ENCODE measurements around the gene NR6A1.

NR6A1 gene

GRCh38 chr9:124762633-124763032 lies 8.5 kb downstream of the NR6A1 start:
- Histone ChIP-seq H3K79me2 (ENCODE audit: control insufficient read depth, insufficient read depth, low read length) (peaks cover 20% of the 10 kb centered on the region), H3K36me3 (ENCODE audit: control insufficient read depth, insufficient read depth, low read length) (no peaks in the 10 kb centered on the region), H2BK15ac (replicated peaks; ENCODE audit: low read depth) (peak overlapping the region; percentile 85), H3K27ac (ENCODE audit: low read depth, low read length) (no peak overlapping the region), H2BK120ac (ENCODE audit: low read depth, low read length) (no peak overlapping the region), H3K4ac (ENCODE audit: low read depth, low read length) (no peak overlapping the region), H2AK5ac (ENCODE audit: low read length) (no peak overlapping the region), H2BK5ac (ENCODE audit: low read length) (no peak overlapping the region), H3K79me1 (ENCODE audit: low read length) (peaks cover 2% of the 10 kb centered on the region), H3K4me1 (ENCODE audit: control insufficient read depth, low read depth, low read length) (peaks cover 12% of the 10 kb centered on the region), H3K23ac (ENCODE audit: low read length) (no peak overlapping the region), H3K27me3 (ENCODE audit: insufficient read depth, low read length, poor library complexity) (no peaks in the 10 kb centered on the region), H3K9ac (ENCODE audit: low read length) (no peak overlapping the region), H3K18ac (ENCODE audit: low read length) (no peak overlapping the region), H3K56ac (ENCODE audit: low read length) (no peak overlapping the region), H3K4me2 (ENCODE audit: low read length) (no peak overlapping the region), H4K8ac (ENCODE audit: low read depth, low read length) (no peak overlapping the region), H3K4me3 (ENCODE audit: low read length) (no peak overlapping the region), H4K5ac (ENCODE audit: low read length) (no peak overlapping the region)
- DNase-seq = no peak
- 100% methylated on average over 1 of the region's 3 CpGs for WGBS (ENCODE audit: extremely low coverage, insufficient coverage, low lambda C conversion rate)

GRCh38 chr9:124761710-124762109 lies 9.4 kb downstream of the NR6A1 start:
- Histone ChIP-seq H3K79me2 (ENCODE audit: control insufficient read depth, insufficient read depth, low read length) (peaks cover 16% of the 10 kb centered on the region), H3K23ac (ENCODE audit: low read length) (no peak overlapping the region), H3K56ac (ENCODE audit: low read length) (no peak overlapping the region), H4K5ac (ENCODE audit: low read length) (no peak overlapping the region), H2BK120ac (ENCODE audit: low read depth, low read length) (no peak overlapping the region), H3K18ac (ENCODE audit: low read length) (no peak overlapping the region), H3K9ac (ENCODE audit: low read length) (no peak overlapping the region), H3K4ac (ENCODE audit: low read depth, low read length) (no peak overlapping the region), H4K8ac (ENCODE audit: low read depth, low read length) (no peak overlapping the region), H2AK5ac (ENCODE audit: low read length) (no peak overlapping the region), H3K27ac (ENCODE audit: low read depth, low read length) (no peak overlapping the region), H3K4me3 (ENCODE audit: low read length) (no peak overlapping the region), H3K27me3 (ENCODE audit: insufficient read depth, low read length, poor library complexity) (no peaks in the 10 kb centered on the region), H3K4me2 (ENCODE audit: low read length) (no peak overlapping the region), H2BK5ac (ENCODE audit: low read length) (no peak overlapping the region), H3K36me3 (ENCODE audit: control insufficient read depth, insufficient read depth, low read length) (no peaks in the 10 kb centered on the region), H3K4me1 (ENCODE audit: control insufficient read depth, low read depth, low read length) (peaks cover 10% of the 10 kb centered on the region), H3K79me1 (ENCODE audit: low read length) (no peaks in the 10 kb centered on the region), H2BK15ac (replicated peaks; ENCODE audit: low read depth) (peak overlapping the region; percentile 74)
- no CpG with 5 or more reads among the region's 3 CpGs for WGBS (ENCODE audit: extremely low coverage, insufficient coverage, low lambda C conversion rate)
- no peak for DNase-seq

- Histone ChIP-seq H2BK15ac (replicated peaks; ENCODE audit: low read depth) (peak overlapping the region; percentile 74), H3K4me2 (ENCODE audit: low read length) (no peak overlapping the region), H4K8ac (ENCODE audit: low read depth, low read length) (no peak overlapping the region), H3K4me3 (ENCODE audit: low read length) (no peak overlapping the region), H3K9ac (ENCODE audit: low read length) (peak overlapping the region; percentile 42), H3K23ac (ENCODE audit: low read length) (no peak overlapping the region), H2AK5ac (ENCODE audit: low read length) (no peak overlapping the region), H3K27ac (ENCODE audit: low read depth, low read length) (peak overlapping the region; percentile 61), H3K79me1 (ENCODE audit: low read length) (no peaks in the 10 kb centered on the region), H3K4me1 (ENCODE audit: control insufficient read depth, low read depth, low read length) (peaks cover 10% of the 10 kb centered on the region), H3K4ac (ENCODE audit: low read depth, low read length) (no peak overlapping the region), H2BK5ac (ENCODE audit: low read length) (peak overlapping the region; percentile 20), H3K36me3 (ENCODE audit: control insufficient read depth, insufficient read depth, low read length) (no peaks in the 10 kb centered on the region), H3K56ac (ENCODE audit: low read length) (peak overlapping the region; percentile 51), H3K18ac (ENCODE audit: low read length) (peak overlapping the region; percentile 39), H4K5ac (ENCODE audit: low read length) (no peak overlapping the region), H3K79me2 (ENCODE audit: control insufficient read depth, insufficient read depth, low read length) (peaks cover 17% of the 10 kb centered on the region), H2BK120ac (ENCODE audit: low read depth, low read length) (no peak overlapping the region), H3K27me3 (ENCODE audit: insufficient read depth, low read length, poor library complexity) (no peaks in the 10 kb centered on the region)
- WGBS (ENCODE audit: extremely low coverage, insufficient coverage, low lambda C conversion rate) = no CpG with 5 or more reads among the region's 2 CpGs
- DNase-seq = peak; percentile 59
These were observed 9.9 kb downstream of the NR6A1 start for GRCh38 chr9:124761196-124761595.

- H3K27me3 ChIP-seq (ENCODE audit: insufficient read depth, low read length, poor library complexity) = no peaks in the 10 kb centered on the region
- H2BK15ac ChIP-seq (replicated peaks; ENCODE audit: low read depth) = no peak overlapping the region
- peaks cover 12% of the 10 kb centered on the region for H3K4me1 ChIP-seq (ENCODE audit: control insufficient read depth, low read depth, low read length)
These were observed 10.4 kb downstream of the NR6A1 start for GRCh38 chr9:124760719-124761118.

GRCh38 chr9:124759327-124759726 lies 11.8 kb downstream of the NR6A1 start:
- WGBS (ENCODE audit: extremely low coverage, insufficient coverage, low lambda C conversion rate) = no CpG with 5 or more reads among the region's 2 CpGs
- peak overlapping the region; percentile 88 for H3K18ac ChIP-seq (ENCODE audit: low read length)
- peak overlapping the region; percentile 10 for H3K9ac ChIP-seq (ENCODE audit: low read length)
- peak overlapping the region; percentile 74 for H3K27ac ChIP-seq (ENCODE audit: low read depth, low read length)
- H3K23ac ChIP-seq (ENCODE audit: low read length) = no peak overlapping the region
- H3K27me3 ChIP-seq (ENCODE audit: insufficient read depth, low read length, poor library complexity) = no peaks in the 10 kb centered on the region
- peaks cover 15% of the 10 kb centered on the region for H3K4me1 ChIP-seq (ENCODE audit: control insufficient read depth, low read depth, low read length)
- H3K36me3 ChIP-seq (ENCODE audit: control insufficient read depth, insufficient read depth, low read length) = no peaks in the 10 kb centered on the region
- DNase-seq = peak; percentile 64
- no peak overlapping the region for H3K4me3 ChIP-seq (ENCODE audit: low read length)
- H3K56ac ChIP-seq (ENCODE audit: low read length) = peak overlapping the region; percentile 57
- peak overlapping the region; percentile 89 for H2BK15ac ChIP-seq (replicated peaks; ENCODE audit: low read depth)
- H4K5ac ChIP-seq (ENCODE audit: low read length) = no peak overlapping the region
- H2BK120ac ChIP-seq (ENCODE audit: low read depth, low read length) = no peak overlapping the region
- H2AK5ac ChIP-seq (ENCODE audit: low read length) = no peak overlapping the region
- H3K4ac ChIP-seq (ENCODE audit: low read depth, low read length) = no peak overlapping the region
- no peak overlapping the region for H3K4me2 ChIP-seq (ENCODE audit: low read length)
- H4K8ac ChIP-seq (ENCODE audit: low read depth, low read length) = no peak overlapping the region
- H2BK5ac ChIP-seq (ENCODE audit: low read length) = no peak overlapping the region
- H3K79me2 ChIP-seq (ENCODE audit: control insufficient read depth, insufficient read depth, low read length) = peaks cover 15% of the 10 kb centered on the region
- no peaks in the 10 kb centered on the region for H3K79me1 ChIP-seq (ENCODE audit: low read length)

More at GRCh38 chr9:124760719-124761118, 10.4 kb downstream of the NR6A1 start:
- no peaks in the 10 kb centered on the region for H3K79me1 ChIP-seq (ENCODE audit: low read length)
- no peak overlapping the region for H2BK5ac ChIP-seq (ENCODE audit: low read length)
- no peak overlapping the region for H3K9ac ChIP-seq (ENCODE audit: low read length)
- H3K56ac ChIP-seq (ENCODE audit: low read length) = no peak overlapping the region
- no peak overlapping the region for H2BK120ac ChIP-seq (ENCODE audit: low read depth, low read length)
- H4K5ac ChIP-seq (ENCODE audit: low read length) = no peak overlapping the region
- H3K4me3 ChIP-seq (ENCODE audit: low read length) = no peak overlapping the region
- no peak overlapping the region for H3K23ac ChIP-seq (ENCODE audit: low read length)
- no peaks in the 10 kb centered on the region for H3K36me3 ChIP-seq (ENCODE audit: control insufficient read depth, insufficient read depth, low read length)
- WGBS (ENCODE audit: extremely low coverage, insufficient coverage, low lambda C conversion rate) = no CpG with 5 or more reads among the region's 2 CpGs
- H3K18ac ChIP-seq (ENCODE audit: low read length) = no peak overlapping the region
- H3K79me2 ChIP-seq (ENCODE audit: control insufficient read depth, insufficient read depth, low read length) = peaks cover 17% of the 10 kb centered on the region
- H3K4ac ChIP-seq (ENCODE audit: low read depth, low read length) = no peak overlapping the region
- DNase-seq = peak; percentile 85
- no peak overlapping the region for H2AK5ac ChIP-seq (ENCODE audit: low read length)
- peak overlapping the region; percentile 52 for H3K27ac ChIP-seq (ENCODE audit: low read depth, low read length)
- H3K4me2 ChIP-seq (ENCODE audit: low read length) = no peak overlapping the region
- H4K8ac ChIP-seq (ENCODE audit: low read depth, low read length) = no peak overlapping the region

GRCh38 chr9:124758691-124759090 lies 12.4 kb downstream of the NR6A1 start:
- Histone ChIP-seq H3K4me3 (ENCODE audit: low read length) (no peak overlapping the region), H3K4me1 (ENCODE audit: control insufficient read depth, low read depth, low read length) (peaks cover 19% of the 10 kb centered on the region), H3K36me3 (ENCODE audit: control insufficient read depth, insufficient read depth, low read length) (no peaks in the 10 kb centered on the region), H3K18ac (ENCODE audit: low read length) (peak overlapping the region; percentile 94), H2BK120ac (ENCODE audit: low read depth, low read length) (peak overlapping the region; percentile 23), H2AK5ac (ENCODE audit: low read length) (peak overlapping the region; percentile 18), H3K4ac (ENCODE audit: low read depth, low read length) (no peak overlapping the region), H2BK15ac (replicated peaks; ENCODE audit: low read depth) (peak overlapping the region; percentile 78), H3K27me3 (ENCODE audit: insufficient read depth, low read length, poor library complexity) (no peaks in the 10 kb centered on the region), H3K4me2 (ENCODE audit: low read length) (no peak overlapping the region), H3K79me2 (ENCODE audit: control insufficient read depth, insufficient read depth, low read length) (peaks cover 13% of the 10 kb centered on the region), H4K8ac (ENCODE audit: low read depth, low read length) (no peak overlapping the region), H4K5ac (ENCODE audit: low read length) (no peak overlapping the region), H3K56ac (ENCODE audit: low read length) (peak overlapping the region; percentile 49), H2BK5ac (ENCODE audit: low read length) (peak overlapping the region; percentile 6), H3K23ac (ENCODE audit: low read length) (no peak overlapping the region), H3K27ac (ENCODE audit: low read depth, low read length) (peak overlapping the region; percentile 60), H3K79me1 (ENCODE audit: low read length) (peaks cover 2% of the 10 kb centered on the region), H3K9ac (ENCODE audit: low read length) (peak overlapping the region; percentile 8)
- DNase-seq = no peak

Data from mesendoderm (in vitro differentiated cells).